SKM-1 (cell line): ENCODE results near the gene CD160.
"Not testable (repeated sequence)": the region's sequence is repeated elsewhere in the genome, so short reads cannot be mapped to it uniquely, and the experiment has no call there.

ENCODE experiments used
- DNase-seq: peaks from one replicate; lab custom pipeline; 2025; ENCODE audit not compliant: unreplicated experiment; lab: John Stamatoyannopoulos, UW

The CD160 gene

DNA sequence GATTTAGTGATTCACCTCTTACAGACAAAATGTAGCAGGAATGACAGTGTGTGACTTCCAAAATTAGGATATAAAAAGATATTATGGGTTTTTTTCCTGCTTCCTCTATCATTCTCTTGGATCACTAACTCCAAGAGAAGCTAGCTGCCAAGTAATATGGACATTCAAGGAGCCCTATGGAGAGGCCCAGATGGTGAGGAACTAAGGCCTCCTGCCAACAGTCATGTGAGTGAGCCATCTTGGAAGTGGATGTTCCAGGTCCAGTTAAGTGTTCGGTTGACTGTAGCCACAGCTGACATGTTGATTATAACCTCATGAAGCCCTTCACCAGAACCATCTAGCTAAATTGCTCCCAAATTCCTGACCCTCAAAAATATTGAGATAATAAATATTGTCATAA, 38.8 kb downstream of the CD160 start:
- DNase-seq, result no peak

DNA sequence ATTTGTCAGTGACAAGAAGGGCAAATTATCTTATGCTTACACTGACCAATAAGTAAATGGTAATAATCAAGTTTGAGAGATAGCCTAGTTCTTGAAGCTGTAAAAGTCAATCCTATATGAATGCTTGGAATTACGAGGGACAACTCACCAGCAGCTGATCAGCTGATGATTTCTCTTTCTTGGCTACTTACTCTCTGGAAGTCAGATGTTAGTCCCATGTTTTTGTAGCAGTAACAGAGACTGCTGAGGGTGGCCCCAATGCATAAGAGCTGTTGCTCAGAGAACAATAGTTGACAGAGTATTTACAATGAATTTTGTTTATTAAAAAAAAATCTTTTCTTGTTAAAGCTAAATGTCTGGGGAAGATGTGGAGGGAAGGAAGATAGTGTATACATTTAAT, 39.3 kb downstream of the CD160 start:
- DNase-seq, result no peak

DNA sequence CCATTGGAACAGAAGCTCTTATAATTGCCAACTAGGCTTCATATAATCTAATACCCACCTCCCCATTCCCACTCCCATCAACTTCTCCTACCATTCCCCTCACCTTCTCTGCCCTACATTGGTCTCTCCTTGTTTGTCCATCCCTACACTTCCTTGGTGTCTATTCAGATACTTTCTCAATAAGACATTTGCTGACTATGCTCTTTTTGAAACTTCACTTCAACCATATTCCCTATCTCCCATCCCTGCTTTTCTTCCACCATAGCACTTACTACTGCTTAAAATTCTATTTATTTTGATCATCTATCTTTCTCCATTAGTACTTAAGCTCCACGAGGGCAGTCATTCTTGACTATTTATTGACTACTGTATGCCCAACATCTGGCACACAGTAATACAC, 40.4 kb downstream of the CD160 start:
- no peak for DNase-seq

DNA sequence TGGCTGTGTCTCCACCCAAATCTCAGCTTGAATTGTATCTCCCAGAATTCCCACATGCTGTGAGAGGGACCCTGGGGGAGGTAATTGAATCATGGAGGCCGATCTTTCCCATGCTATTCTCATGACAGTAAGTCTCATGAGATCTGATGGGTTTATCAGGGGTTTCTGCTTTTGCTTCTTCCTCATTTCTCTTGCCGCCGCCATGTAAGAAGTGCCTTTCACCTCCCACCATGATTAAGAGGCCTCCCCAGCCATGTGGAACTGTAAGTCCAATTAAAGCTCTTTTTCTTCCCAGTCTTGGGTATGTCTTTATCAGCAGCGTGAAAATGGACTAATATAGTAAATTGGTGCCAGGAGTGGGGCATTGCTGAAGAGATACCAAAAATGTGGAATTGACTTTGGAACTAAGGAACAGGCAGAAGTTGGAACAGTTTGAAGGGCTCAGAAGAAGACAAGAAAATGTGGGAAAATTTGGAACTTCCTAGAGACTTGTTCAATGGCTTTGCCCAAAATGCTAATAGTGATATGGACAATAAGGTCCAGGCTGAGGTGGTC, 41.2 kb downstream of the CD160 start:
- not testable (repeated sequence) for DNase-seq

DNA sequence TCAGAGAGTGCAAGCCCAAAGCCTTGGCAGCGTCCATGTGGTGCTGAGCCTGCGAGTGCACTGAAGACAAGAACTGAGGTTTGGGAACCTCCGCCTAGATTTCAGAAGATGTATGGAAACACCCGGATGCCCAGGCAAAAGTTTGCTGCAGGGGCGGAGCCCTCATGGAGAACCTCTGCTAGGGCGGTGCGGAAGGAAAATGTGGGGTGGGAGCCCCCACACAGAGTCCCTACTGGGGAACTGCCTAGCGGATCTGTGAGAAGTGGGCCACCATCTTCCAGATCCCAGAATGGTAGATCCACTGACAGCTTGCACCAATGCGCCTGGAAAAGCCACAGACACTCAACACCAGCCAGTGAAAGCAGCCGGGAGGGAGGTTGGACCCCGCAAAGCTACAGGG, 42.2 kb downstream of the CD160 start:
- DNase-seq, result not testable (repeated sequence)

DNA sequence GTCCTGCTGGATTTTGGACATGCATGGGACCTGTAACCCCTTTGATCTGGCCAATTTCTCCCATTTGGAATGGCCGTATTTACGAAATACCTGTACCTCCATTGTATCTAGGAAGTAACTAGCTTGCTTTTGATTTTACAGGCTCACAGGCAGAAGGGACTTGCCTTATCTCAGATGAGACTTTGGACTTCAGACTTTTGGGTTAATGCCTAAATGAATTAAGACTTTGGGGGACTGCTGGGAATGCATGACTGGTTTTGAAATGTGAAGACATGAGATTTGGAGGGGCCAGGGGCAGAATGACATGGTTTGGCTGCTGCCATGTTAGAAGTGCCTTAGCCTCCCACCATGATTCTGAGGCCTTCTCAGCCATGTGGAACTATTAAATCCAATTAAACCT, 42.7 kb downstream of the CD160 start:
- DNase-seq, result not testable (repeated sequence)

DNA sequence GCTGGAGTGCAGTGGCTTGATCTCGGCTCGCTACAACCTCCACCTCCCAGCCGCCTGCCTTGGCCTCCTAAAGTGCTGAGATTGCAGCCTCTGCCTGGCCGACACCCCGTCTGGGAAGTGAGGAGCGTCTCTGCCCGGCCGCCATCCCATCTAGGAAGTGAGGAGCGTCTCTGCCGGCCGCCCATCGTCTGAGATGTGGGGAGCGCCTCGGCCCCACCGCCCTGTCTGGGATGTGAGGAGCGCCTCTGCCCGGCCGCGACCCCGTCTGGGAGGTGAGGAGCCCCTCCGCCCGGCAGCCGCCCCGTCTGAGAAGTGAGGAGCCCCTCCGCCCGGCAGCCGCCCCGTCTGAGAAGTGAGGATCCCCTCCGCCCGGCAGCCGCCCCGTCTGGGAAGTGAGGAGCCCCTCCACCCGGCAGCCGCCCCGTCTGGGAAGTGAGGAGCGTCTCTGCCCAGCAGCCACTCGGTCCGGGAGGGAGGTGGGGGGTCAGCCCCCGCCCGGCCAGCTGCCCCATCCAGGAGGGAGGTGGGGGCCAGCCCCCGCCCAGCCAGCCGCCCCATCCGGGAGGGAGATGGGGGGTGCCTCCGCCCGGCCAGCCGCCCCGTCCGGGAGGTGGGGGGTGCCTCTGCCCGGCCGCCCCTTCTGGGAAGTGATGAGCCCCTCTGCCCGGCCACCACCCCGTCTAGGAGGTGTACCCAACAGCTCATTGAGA, 45.1 kb downstream of the CD160 start:
- not testable (repeated sequence) for DNase-seq

DNA sequence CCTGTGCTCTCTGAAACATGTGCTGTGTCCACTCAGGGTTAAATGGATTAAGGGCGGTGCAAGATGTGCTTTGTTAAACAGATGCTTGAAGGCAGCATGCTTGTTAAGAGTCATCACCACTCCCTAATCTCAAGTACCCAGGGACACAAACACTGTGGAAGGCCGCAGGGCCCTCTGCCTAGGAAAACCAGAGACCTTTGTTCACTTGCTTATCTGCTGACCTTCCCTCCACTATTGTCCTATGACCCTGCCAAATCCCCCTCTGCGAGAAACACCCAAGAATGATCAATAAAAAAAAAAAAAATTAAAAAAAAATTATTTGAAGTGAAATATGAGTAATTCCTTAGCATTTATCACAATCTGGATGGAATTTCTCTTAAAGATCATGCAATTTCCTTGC, 45.8 kb downstream of the CD160 start:
- not testable (repeated sequence) for DNase-seq

DNA sequence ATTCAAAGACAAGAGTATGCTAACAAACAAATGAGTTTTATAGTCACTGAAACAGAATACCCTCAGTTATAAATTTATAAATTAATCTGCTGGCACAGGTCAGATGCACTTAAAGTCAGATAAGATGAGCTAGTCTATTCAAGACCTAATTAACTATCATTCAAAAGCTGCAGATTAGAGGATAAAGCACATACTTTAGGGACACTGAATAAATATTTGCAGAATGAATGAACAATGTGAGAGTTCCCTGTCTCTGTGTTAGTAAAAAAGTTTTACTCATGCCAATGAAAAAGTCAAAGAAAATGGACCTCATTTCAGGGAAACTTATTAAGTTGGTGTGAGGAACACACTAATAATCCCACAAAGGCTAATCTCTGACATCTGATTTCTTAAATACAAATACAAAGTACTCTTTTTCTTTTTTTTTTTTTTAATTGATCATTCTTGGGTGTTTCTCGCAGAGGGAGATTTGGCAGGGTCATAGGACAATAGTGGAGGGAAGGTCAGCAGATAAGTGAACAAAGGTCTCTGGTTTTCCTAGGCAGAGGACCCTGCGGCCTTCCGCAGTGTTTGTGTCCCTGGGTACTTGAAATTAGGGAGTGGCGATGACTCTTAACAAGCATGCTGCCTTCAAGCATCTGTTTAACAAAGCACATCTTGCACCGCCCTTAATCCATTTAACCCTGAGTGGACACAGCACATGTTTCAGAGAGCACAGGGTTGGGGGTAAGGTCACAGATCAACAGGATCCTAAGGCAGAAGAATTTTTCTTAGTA, 46.5 kb downstream of the CD160 start:
- DNase-seq, result not testable (repeated sequence)

DNA sequence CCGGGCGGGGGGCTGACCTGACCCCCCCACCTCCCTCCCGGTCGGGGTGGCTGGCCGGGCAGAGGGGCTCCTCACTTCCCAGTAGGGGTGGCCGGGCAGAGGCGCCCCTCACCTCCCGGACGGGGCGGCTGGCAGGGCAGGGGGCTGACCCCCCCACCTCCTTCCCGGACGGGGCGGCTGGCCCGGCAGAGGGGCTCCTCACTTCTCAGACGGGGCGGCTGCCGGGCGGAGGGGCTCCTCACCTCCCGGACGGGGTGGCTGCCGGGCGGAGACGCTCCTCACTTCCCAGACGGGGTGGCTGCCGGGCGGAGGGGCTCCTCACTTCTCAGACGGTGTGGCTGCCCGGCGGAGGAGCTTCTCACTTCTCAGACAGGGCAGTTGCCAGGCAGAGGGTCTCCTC, 47.6 kb downstream of the CD160 start:
- DNase-seq, result not testable (repeated sequence)

DNA sequence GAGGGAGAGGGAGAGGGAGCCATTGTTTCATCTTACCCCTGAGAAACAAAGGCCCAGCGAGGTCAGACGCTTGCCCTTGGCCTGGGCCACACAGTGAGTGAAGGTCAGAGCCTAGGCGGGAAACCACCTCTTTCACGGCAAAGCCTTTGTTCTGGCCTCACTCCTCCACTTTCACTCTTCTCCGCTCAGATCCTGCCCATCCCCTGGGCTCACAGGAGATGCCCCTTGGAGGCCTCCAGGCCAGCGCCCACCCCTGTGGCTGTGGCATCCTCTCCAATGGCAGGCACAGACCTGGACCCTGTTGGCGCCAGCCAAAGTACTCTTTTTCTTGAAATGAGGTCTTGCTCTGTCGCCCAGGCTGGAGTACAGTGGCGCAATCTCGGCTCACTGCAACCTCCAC, 48.7 kb downstream of the CD160 start:
- DNase-seq, result not testable (repeated sequence)

DNA sequence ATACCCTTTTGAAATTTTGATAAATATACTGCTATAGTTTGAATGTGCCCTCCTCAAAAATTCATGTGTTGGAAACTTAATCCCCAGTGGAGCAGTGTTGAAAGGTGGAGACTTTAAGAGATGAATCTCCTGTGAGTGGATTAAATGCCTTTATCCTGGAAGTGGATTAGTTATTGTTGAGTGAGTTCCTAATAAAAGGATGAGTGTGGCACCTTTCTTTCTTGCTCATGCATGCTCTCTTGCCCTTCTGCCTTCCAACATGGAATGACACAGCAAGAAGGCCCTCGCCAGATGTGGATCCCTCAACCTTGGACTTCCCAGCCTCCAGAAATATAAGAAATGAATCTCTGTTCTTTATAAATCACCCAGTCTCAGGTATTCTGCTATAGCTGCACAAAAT, 51.8 kb downstream of the CD160 start:
- DNase-seq, result no peak

DNA sequence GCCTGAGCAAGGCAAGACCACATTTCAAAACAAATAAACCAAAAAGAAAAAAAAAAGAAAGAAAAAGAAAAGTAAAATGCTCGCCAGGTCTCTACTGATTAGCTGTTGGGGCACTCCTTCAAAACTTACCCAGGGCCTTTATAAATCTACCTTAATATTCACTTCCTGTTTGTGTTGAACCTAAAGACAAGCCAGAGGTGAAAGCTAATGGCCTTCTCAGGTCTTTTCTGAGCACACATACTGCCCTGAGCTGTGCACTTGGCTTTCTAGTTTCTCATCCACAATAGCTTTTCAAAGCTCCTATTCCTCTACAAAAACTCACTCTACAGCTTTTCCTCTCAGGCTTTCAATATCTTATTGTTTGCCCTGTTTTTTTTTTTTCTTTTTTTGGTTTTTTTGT, 54.1 kb downstream of the CD160 start:
- DNase-seq, result no peak

DNA sequence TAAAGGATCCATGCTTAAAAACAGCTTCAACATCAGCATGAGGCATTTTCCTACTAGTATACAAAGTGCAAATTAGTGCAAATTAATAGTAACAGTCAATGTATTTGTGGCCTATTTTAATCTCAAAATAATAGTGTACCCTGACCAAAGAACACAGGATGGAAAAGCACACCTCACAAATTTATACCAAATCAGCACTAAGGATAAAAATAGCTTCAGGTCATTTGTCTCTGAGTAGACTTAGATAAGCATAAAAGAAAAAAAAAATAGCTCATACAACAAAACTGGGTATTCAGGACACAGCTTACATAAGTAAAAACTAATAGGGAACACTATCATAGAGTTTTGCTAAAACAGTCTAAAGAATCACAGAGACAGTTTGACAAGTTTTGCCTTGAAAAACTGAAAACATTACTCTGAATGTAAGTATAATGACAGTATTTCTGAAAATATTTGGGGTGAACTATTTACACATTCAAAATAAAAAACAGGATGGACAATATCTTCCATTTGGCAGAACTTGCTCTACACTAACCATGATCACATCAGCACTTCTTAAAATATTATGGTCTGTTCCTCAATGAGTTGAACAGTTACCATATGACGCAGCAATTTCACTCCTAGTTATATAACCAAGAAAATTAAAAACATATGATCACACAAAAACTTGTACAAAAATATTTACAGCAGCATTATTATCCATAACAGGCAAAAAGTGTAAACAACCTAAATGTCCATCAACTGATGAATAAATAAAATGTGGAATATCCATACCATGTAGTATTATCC, 58.3 kb downstream of the CD160 start:
- DNase-seq, result no peak

DNA sequence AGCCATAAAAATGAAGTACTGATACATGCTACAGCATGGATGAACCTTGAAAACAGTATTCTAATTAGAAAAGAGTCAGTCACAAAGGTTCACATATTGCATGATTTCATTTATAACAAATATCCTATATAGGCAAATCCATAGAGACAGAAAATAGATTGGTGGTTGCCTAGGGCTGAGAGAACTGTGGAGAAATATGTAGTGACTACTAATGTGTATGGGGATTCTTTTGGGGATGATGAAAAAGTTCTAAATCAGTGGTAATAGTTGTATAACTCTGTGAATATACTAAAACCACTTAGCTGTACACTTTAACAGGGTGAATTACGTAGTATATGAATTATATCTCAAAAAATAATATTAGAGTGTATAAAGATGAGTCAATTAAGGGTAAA, 58.8 kb downstream of the CD160 start:
- no peak for DNase-seq

DNA sequence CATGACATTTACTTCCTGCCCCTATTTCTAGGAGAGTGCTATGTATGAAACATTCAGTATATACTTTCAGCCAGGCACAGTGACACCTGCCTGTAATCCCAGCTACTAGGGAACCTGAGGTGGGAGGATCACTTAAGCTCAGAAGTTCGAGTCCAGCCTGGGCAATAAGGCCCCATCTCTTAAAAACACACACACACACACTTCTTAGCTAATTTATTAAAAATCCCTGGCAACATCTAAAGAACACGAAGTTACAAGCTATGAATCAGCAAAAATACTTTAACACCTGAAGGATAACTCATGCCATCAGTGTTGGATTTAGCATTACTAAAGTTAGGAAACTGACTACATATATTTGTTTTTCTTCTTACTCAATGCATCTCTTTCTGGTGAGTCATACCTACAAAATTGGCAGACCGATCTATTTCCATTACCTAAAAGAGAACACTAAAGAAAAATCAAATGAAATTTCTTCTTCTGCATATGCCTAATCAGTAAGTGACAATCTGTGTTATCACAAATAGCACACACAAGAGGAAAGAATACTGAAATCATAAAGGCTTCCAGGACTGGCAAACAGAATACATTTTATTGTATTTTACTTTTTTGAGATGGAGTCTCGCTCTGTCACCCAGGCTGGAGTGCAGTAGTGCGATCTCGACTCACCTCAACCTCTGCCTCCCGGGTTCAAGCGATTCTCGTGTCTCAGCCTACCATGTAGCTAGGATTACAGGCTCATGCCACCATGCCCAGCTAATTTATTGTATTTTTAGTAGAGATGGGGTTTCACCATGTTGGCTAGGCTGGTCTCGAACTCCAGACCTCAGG, 63.2 kb downstream of the CD160 start:
- DNase-seq, result no peak

DNA sequence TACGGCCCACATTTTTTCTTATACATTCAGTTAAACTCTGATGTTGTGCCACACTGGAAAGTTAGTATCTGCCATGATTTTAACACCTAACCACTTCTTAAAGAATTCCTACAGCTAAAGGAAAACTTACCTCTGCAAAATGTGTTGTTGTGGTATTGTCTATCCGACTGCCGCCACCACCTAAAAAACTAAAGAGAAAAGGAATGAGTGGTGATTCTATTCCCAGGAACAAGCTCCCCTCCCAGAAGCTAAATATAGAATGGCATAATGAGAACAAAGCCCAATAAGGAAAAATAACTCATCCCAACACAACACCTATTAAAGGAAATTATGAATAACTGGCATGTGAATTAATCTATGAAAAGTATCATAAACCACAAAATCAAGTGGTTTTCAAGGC, 65.1 kb downstream of the CD160 start:
- no peak for DNase-seq

DNA sequence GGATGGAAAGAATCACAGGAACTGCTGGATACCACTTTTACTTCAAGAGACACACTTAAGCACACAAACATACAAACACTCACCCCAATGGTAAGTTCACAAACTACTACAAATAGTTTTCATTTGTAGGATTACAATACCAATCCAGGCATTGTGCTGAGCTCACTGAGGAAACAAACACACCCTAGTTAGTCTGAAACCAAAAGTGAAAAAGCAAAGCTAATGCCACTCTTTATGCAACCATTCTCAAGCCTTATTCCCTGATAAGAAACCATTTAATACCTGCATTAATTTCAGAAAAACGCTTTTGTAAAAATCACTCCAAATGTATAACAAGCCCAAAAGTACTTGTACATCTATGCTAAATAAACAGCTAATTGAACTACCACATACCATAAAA, 66.2 kb downstream of the CD160 start:
- no peak for DNase-seq

DNA sequence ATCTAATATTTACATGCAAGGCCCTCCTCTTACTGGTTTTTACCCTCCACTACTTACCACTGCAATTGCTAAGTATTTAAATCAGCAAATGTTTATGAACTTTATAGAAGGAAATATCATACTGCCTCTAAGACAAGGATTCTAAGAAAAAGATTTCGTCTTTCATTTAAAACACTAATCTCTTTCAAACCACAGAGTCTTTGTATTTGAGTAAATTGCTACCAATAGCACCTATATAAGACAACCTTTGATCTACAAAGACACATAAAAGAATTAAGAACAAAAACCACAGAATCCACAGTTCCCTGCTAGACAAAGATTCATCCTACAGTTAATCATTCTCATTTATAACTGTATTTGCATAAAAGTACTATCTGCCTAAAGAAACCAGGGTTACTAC, 67.0 kb downstream of the CD160 start:
- no peak for DNase-seq

DNA sequence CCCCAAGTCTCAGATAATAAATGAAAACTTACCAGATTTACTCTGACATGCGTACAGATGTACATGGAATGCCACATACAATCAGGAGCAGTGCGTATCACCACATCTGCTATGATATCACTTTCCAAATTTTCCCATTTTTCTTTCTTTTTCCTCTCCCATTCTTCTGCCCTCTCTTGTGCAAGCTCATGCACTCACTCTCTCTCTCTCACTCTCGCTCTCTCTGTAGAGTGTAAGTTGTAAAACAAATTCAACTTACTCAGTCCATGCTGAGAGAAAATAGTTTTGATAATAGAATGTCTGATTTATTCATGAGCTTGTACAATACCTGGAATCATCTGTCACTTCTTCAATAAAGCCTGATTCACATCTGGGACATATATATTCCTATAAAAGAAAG, 69.3 kb downstream of the CD160 start:
- DNase-seq, result no peak
